ENCODE data around the gene BRIP1.

The BRIP1 gene

GRCh38 chr17:61880589-61881102 is 17.3 kb upstream of the BRIP1 start:
- FAIRE-seq (no peak), DNase-seq (ENCODE audit: insufficient read length) (no peak)
- TF ChIP-seq POLR2AphosphoS5 (IDR thresholded peaks at IDR 0.05; ENCODE audit: low read depth, low read length) (no peak), TAF1 (IDR thresholded peaks at IDR 0.05; ENCODE audit: borderline replicate concordance, low read depth, low read length) (no peak), POLR2A (IDR thresholded peaks at IDR 0.05; ENCODE audit: low read depth, low read length) (no peak)

- DNase-seq (ENCODE audit: insufficient read length) (no peak), FAIRE-seq (no peak)
- TF ChIP-seq POLR2A (IDR thresholded peaks at IDR 0.05; ENCODE audit: low read depth, low read length), result no peak
- TF ChIP-seq POLR2AphosphoS5 (IDR thresholded peaks at IDR 0.05; ENCODE audit: low read depth, low read length), result no peak
- no peak for TF ChIP-seq TAF1 (IDR thresholded peaks at IDR 0.05; ENCODE audit: borderline replicate concordance, low read depth, low read length)
Observed at GRCh38 chr17:61878984-61879612, 15.8 kb upstream of the BRIP1 start.

DNA sequence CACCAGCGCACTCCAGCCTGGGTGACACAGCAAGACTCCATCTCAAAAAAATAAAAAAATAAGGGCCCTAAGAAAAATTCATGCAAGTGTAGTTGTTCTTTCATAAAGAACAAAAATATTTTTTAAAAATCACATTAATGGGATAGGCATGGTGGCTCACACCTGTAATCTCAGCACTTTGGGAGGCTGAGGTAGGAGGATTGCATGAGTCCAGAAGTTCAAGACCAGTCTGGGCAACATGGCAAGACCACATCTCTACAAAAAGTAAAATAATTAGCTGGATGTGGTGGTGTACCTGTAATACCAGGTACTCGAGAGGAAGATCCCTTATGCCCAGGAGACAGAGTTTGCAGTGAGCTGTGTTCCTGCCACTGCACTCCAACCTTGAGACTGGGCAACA is 15.2 kb upstream of the BRIP1 start:
- no peak for TF ChIP-seq POLR2AphosphoS5 (IDR thresholded peaks at IDR 0.05; ENCODE audit: low read depth, low read length)
- TF ChIP-seq POLR2A (IDR thresholded peaks at IDR 0.05; ENCODE audit: low read depth, low read length), result no peak
- FAIRE-seq, result no peak
- DNase-seq (ENCODE audit: insufficient read length), result no peak

GRCh38 chr17:61877837-61878236 is 14.5 kb upstream of the BRIP1 start:
- FAIRE-seq, result no peak
- no peak for TF ChIP-seq POLR2AphosphoS5 (IDR thresholded peaks at IDR 0.05; ENCODE audit: low read depth, low read length)
- TF ChIP-seq POLR2A (IDR thresholded peaks at IDR 0.05; ENCODE audit: low read depth, low read length), result no peak
- no peak for TF ChIP-seq TAF1 (IDR thresholded peaks at IDR 0.05; ENCODE audit: borderline replicate concordance, low read depth, low read length)
- DNase-seq (ENCODE audit: insufficient read length), result no peak

DNA sequence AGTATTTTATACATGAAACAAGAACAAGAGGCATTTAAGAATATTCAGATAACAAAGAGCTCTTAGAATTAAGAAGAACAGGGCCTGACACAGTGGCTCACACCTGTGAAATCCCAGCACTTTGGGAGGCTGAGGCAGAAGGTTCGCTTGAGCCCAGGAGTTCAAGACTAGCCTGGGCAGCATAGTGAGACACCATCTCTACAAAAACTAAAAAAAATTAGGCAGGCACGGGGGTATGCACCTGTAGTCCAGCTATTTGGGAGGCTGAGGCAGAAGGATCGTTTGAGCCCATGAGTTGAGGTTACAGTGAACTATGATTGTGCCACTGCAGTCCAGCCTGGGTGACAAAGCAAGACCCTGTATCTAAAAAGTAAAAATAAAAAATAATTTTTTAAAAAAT is 12.5 kb upstream of the BRIP1 start:
- TF ChIP-seq POLR2AphosphoS5 (IDR thresholded peaks at IDR 0.05; ENCODE audit: low read depth, low read length), result no peak
- no peak for TF ChIP-seq POLR2A (IDR thresholded peaks at IDR 0.05; ENCODE audit: low read depth, low read length)
- no peak for TF ChIP-seq TAF1 (IDR thresholded peaks at IDR 0.05; ENCODE audit: borderline replicate concordance, low read depth, low read length)
- no peak for DNase-seq (ENCODE audit: insufficient read length)
- no peak for FAIRE-seq

GRCh38 chr17:61875285-61875684 is 12.0 kb upstream of the BRIP1 start:
- TF ChIP-seq TAF1 (IDR thresholded peaks at IDR 0.05; ENCODE audit: borderline replicate concordance, low read depth, low read length), result no peak
- no peak for TF ChIP-seq POLR2AphosphoS5 (IDR thresholded peaks at IDR 0.05; ENCODE audit: low read depth, low read length)
- TF ChIP-seq POLR2A (IDR thresholded peaks at IDR 0.05; ENCODE audit: low read depth, low read length), result no peak
- DNase-seq (ENCODE audit: insufficient read length) (no peak), FAIRE-seq (no peak)

- DNase-seq (ENCODE audit: insufficient read length) (no peak), FAIRE-seq (no peak)
- TF ChIP-seq POLR2AphosphoS5 (IDR thresholded peaks at IDR 0.05; ENCODE audit: low read depth, low read length) (no peak), TAF1 (IDR thresholded peaks at IDR 0.05; ENCODE audit: borderline replicate concordance, low read depth, low read length) (no peak), POLR2A (IDR thresholded peaks at IDR 0.05; ENCODE audit: low read depth, low read length) (no peak)
Observed at GRCh38 chr17:61874075-61874474, 10.7 kb upstream of the BRIP1 start.

DNA sequence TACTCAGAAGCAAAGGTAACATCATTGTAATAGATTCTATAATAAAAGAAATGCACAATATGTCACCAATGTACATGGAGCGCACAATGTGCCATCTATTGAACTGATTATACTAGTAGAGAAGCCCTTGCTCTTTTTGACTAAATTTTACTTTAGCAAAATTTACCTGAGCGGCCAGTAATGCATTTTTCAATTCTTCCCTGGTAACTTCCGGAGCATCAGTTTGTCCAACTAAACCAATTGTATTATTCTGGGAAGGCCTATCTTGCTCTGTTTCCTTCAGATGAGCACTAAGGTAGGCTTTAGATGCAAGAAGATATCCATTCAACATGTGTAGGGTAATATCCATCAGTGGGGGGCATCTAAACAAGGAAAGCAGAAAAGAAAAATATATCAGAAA is 8.8 kb upstream of the BRIP1 start:
- no peak for FAIRE-seq
- no peak for DNase-seq (ENCODE audit: insufficient read length)
- TF ChIP-seq POLR2AphosphoS5 (IDR thresholded peaks at IDR 0.05; ENCODE audit: low read depth, low read length) (no peak), POLR2A (IDR thresholded peaks at IDR 0.05; ENCODE audit: low read depth, low read length) (no peak), TAF1 (IDR thresholded peaks at IDR 0.05; ENCODE audit: borderline replicate concordance, low read depth, low read length) (no peak)

DNA sequence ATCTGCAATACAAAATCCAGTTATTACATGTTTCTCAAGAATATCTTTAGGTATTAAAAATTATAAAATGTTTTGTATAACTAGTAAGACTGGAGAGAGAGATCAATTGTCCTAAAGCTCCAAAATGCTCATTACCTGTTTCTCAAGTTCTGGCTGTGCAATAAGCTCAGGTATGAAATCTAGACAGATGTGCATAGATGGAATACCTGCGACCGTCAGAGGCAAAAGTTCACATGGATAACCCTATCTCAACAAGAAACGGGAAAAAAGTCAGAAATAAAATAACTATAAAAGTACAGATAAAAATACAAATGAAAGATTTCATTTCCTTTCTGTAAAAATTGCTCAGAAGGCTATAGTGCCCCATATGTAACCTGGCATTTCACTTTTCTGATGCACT is 5.8 kb upstream of the BRIP1 start:
- DNase-seq (ENCODE audit: insufficient read length) (no peak), FAIRE-seq (no peak)
- TF ChIP-seq POLR2AphosphoS5 (IDR thresholded peaks at IDR 0.05; ENCODE audit: low read depth, low read length) (no peak), POLR2A (IDR thresholded peaks at IDR 0.05; ENCODE audit: low read depth, low read length) (no peak), TAF1 (IDR thresholded peaks at IDR 0.05; ENCODE audit: borderline replicate concordance, low read depth, low read length) (no peak)

- FAIRE-seq (no peak), DNase-seq (ENCODE audit: insufficient read length) (no peak)
- TF ChIP-seq POLR2AphosphoS5 (IDR thresholded peaks at IDR 0.05; ENCODE audit: low read depth, low read length) (no peak), POLR2A (IDR thresholded peaks at IDR 0.05; ENCODE audit: low read depth, low read length) (no peak), TAF1 (IDR thresholded peaks at IDR 0.05; ENCODE audit: borderline replicate concordance, low read depth, low read length) (no peak)
Observed at GRCh38 chr17:61868074-61868473, 4.7 kb upstream of the BRIP1 start.

DNA sequence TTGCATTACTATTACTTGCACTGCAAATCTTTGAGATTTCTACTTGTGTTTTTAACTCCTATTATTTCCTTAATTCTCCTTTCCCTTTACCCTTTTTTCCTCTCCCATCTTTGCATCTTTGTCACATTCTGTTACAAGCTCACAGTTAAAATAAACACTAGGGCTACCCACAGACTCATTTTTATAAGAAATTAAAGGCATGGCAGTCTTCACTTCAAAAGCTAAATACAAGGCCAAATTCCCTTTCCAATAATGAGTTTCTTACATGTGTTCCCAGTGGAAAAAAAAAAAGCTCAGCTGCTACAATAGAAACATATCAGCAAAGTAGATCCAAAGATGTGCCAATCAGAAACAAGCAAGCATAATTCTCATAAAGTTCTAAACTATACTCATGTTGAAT is 3.7 kb upstream of the BRIP1 start:
- FAIRE-seq (no peak), DNase-seq (ENCODE audit: insufficient read length) (no peak)
- TF ChIP-seq POLR2A (IDR thresholded peaks at IDR 0.05; ENCODE audit: low read depth, low read length) (no peak), POLR2AphosphoS5 (IDR thresholded peaks at IDR 0.05; ENCODE audit: low read depth, low read length) (no peak), TAF1 (IDR thresholded peaks at IDR 0.05; ENCODE audit: borderline replicate concordance, low read depth, low read length) (no peak)

DNA sequence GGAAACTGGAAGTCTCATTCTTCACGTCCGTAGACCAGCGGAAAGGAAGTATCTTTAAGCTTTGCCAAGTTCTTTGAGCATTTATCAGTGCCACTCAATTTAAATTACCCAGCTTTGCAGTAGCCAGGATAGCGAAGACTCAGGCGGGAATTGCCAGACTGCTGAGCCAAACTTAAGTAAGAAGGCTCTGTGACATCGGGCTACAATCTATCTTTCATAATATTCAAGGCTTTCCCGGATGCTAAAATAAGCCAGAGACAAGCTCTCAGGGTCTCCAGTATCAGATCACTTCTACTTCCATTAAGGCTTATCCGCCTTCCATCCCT is 436 bp upstream of the BRIP1 start:
- no peak for FAIRE-seq

More for the DNA sequence above, 436 bp upstream of the BRIP1 start:
- no peak for DNase-seq (ENCODE audit: insufficient read length)
- TF ChIP-seq POLR2A (IDR thresholded peaks at IDR 0.05; ENCODE audit: low read depth, low read length) (no peak), TAF1 (IDR thresholded peaks at IDR 0.05; ENCODE audit: borderline replicate concordance, low read depth, low read length) (no peak), POLR2AphosphoS5 (IDR thresholded peaks at IDR 0.05; ENCODE audit: low read depth, low read length) (no peak)
